Neutrophil (primary cell): ENCODE data around the gene CNOT3.

Experiments used
- H3K27ac ChIP-seq: fragments of 200-600 bp; sonication (generic); 2 replicates; pipeline ENCODE4 v1.5.1; 2016; ENCODE audit warnings: mild to moderate bottlenecking, moderate library complexity
- H3K27me3 ChIP-seq: fragments of 200-600 bp; sonication (generic); 2 replicates; pipeline ENCODE4 v1.6.0; 2016; ENCODE audit warnings: mild to moderate bottlenecking
- H3K36me3 ChIP-seq: fragments of 200-600 bp; sonication (generic); 2 replicates; pipeline ENCODE4 v1.5.1; 2017
- H3K4me1 ChIP-seq, 2 experiments: fragments of 200-600 bp in 1 of 2; sonication (generic) in 1 of 2; 1 replicate in 1 of 2; 2 replicates in 1 of 2; pipeline versions ENCODE4 v1.5.1 to v1.6.1; 2013 to 2016; ENCODE audit warnings: low read depth in 1 of 2, low read length in 1 of 2, mild to moderate bottlenecking in 1 of 2, moderate library complexity in 1 of 2; ENCODE audit not compliant: control insufficient read depth in 1 of 2, insufficient read depth in 1 of 2
- H3K4me3 ChIP-seq, 2 experiments: fragments of 200-600 bp in 1 of 2; sonication (generic) in 1 of 2; 1 replicate in 1 of 2; 2 replicates in 1 of 2; pipeline ENCODE4 v1.5.1; 2013 to 2016; ENCODE audit warnings: low read depth in 1 of 2, low read length in 1 of 2, mild to moderate bottlenecking in 1 of 2, moderate library complexity in 1 of 2
- H3K9me3 ChIP-seq: fragments of 200-600 bp; sonication (generic); 2 replicates; pipeline ENCODE4 v1.5.1; 2016
- TF ChIP-seq, protein P1 (sequence below): fragments of 200-600 bp; sonication (generic); IDR thresholded peaks from 2 replicates; pipeline ENCODE4 v1.5.1; 2016; ENCODE audit warnings: antibody characterized with exemption

Gene CNOT3

DNA sequence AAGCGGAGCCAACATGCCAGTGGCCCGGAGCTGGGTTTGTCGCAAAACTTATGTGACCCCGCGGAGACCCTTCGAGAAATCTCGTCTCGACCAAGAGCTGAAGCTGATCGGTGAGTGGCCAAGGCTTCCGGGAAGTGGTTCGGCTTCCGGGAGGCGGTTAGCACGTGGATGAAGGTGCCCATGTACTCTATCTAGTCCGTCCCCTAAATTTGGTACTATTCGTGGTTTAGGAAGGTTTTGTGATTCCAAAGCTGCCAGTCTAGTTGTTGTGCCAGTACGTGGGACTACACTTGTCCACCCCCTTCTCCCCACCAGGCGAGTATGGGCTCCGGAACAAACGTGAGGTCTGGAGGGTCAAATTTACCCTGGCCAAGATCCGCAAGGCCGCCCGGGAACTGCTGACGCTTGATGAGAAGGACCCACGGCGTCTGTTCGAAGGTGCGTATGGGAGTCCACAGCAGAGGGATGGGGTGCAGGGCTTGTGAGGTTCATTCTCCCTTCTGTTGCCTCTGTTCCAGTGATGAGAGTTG is 63.7 kb downstream of the CNOT3 start:
- H3K9me3 ChIP-seq, result no peaks in the 10 kb centered on the region
- H3K27ac ChIP-seq, result peak overlapping the region; percentile 93
- TF ChIP-seq, protein P1, sequence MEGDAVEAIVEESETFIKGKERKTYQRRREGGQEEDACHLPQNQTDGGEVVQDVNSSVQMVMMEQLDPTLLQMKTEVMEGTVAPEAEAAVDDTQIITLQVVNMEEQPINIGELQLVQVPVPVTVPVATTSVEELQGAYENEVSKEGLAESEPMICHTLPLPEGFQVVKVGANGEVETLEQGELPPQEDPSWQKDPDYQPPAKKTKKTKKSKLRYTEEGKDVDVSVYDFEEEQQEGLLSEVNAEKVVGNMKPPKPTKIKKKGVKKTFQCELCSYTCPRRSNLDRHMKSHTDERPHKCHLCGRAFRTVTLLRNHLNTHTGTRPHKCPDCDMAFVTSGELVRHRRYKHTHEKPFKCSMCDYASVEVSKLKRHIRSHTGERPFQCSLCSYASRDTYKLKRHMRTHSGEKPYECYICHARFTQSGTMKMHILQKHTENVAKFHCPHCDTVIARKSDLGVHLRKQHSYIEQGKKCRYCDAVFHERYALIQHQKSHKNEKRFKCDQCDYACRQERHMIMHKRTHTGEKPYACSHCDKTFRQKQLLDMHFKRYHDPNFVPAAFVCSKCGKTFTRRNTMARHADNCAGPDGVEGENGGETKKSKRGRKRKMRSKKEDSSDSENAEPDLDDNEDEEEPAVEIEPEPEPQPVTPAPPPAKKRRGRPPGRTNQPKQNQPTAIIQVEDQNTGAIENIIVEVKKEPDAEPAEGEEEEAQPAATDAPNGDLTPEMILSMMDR, result no peak
- H3K4me1 ChIP-seq, result peaks cover 63 to 67% of the 10 kb centered on the region in 2 experiments
- H3K36me3 ChIP-seq, result peaks cover 84% of the 10 kb centered on the region
- H3K27me3 ChIP-seq, result no peaks in the 10 kb centered on the region
- peak overlapping the region; percentile 87 to 91 for H3K4me3 ChIP-seq

DNA sequence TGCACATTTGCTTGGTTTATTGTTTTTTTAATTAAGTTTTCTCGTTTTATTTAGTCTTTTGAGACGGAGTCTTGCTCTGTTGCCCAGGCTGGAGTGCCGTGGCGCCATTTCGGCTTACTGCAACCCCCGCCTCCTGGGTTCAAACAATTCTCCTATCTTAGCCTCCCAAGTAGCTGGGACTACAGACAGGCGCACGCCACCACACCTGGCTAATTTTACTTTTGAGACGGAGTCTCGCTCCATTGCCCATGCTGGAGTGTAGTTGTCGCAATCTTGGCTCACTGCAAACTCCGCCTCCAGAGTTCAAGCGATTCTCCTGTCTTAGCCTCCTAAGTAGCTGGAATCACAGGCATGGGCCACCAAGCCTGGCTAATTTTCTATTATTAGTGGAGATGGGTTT is 64.4 kb downstream of the CNOT3 start:
- peaks cover 84% of the 10 kb centered on the region for H3K36me3 ChIP-seq
- H3K4me1 ChIP-seq, result peaks cover 70 to 72% of the 10 kb centered on the region in 2 experiments
- TF ChIP-seq, protein P1, result no peak
- H3K4me3 ChIP-seq, result peak overlapping the region; percentile 87 to 91
- no peaks in the 10 kb centered on the region for H3K27me3 ChIP-seq
- H3K9me3 ChIP-seq, result no peaks in the 10 kb centered on the region
- peak overlapping the region; percentile 93 for H3K27ac ChIP-seq

- TF ChIP-seq, protein P1, result no peak
- peak overlapping the region; percentile 87 to 91 for H3K4me3 ChIP-seq
- H3K36me3 ChIP-seq, result peaks cover 81% of the 10 kb centered on the region
- peaks cover 79 to 81% of the 10 kb centered on the region in 2 experiments for H3K4me1 ChIP-seq
- no peaks in the 10 kb centered on the region for H3K9me3 ChIP-seq
- H3K27ac ChIP-seq, result peak overlapping the region; percentile 93
- no peaks in the 10 kb centered on the region for H3K27me3 ChIP-seq
Measured at GRCh38 chr19:54203151-54203611, 65.6 kb downstream of the CNOT3 start.

DNA sequence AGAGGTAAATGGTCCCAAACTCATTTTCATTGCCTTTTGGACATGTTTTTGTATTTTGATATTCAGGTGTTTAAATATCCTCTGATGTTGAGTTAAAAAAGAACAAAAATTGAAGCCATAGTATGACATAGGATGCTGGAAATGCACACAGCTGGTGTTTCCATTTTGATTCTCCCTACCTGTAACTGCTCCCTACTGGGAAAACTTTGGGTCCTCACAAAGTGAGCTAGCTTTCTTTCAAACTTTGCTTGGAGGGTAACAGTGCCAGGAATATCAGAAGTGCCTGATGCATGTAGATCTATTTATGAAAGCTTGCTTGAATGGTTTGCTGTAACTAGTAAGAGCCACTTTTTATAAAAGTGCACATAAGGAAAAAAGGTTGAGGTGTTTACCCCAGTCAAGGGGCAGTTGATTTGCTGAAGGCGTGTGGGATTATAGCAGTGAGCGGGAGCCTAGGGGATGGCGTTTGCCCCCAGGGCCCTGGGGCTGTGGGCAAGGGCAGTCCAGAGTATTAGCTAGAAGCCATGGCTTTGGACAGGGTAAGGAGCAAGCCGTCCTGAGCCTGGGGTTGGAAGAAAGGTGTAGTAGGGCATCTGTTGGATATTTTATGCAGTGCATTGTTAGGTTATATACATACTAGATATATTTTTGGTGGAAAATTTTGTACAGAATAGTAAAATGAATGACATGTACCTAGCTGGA is 67.4 kb downstream of the CNOT3 start:
- peaks cover 90 to 92% of the 10 kb centered on the region in 2 experiments for H3K4me1 ChIP-seq
- TF ChIP-seq, protein P1, result no peak
- H3K4me3 ChIP-seq, result peak overlapping the region; percentile 59 to 87
- peaks cover 69% of the 10 kb centered on the region for H3K36me3 ChIP-seq
- H3K27me3 ChIP-seq, result no peaks in the 10 kb centered on the region
- H3K9me3 ChIP-seq, result no peaks in the 10 kb centered on the region
- peak overlapping the region; percentile 93 for H3K27ac ChIP-seq
